Measurements from ENCODE around the gene LHX1.

Gene LHX1

DNA sequence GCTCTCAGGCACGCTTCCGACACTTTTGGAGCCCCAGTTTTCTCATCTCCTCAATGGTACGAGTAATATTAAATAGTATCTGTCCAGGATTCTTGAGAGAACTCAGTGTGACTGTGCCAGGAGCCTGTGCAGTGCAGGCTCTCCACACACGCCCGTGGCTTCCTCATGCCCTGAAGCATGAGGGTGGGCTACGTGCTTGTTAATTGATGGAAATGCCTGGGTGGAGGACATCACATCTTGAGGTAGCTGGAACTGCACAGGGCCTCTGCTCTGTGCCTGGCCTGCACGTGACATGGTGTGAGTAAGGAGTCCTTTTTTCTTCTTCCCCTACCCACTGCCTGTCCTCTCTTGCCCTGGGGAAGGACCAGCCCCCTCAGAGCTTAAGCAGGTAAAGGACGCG lies 43.1 kb upstream of the LHX1 start:
- H3K36me3 ChIP-seq (replicated peaks) = no peaks in the 10 kb centered on the region
- in situ Hi-C loops (cut with HindIII; ENCODE audit: low pct_ligation_motif_present, low sequenced_read_pairs) = no loop called here
- TF ChIP-seq, protein P1, sequence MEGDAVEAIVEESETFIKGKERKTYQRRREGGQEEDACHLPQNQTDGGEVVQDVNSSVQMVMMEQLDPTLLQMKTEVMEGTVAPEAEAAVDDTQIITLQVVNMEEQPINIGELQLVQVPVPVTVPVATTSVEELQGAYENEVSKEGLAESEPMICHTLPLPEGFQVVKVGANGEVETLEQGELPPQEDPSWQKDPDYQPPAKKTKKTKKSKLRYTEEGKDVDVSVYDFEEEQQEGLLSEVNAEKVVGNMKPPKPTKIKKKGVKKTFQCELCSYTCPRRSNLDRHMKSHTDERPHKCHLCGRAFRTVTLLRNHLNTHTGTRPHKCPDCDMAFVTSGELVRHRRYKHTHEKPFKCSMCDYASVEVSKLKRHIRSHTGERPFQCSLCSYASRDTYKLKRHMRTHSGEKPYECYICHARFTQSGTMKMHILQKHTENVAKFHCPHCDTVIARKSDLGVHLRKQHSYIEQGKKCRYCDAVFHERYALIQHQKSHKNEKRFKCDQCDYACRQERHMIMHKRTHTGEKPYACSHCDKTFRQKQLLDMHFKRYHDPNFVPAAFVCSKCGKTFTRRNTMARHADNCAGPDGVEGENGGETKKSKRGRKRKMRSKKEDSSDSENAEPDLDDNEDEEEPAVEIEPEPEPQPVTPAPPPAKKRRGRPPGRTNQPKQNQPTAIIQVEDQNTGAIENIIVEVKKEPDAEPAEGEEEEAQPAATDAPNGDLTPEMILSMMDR (IDR thresholded peaks at IDR 0.05; ENCODE audit: low read depth, low read length, missing control alignments) = no peak
- H3K27me3 ChIP-seq (replicated peaks) = peaks cover 2% of the 10 kb centered on the region
- DNase-seq = no peak
- H3K27ac ChIP-seq = no peak overlapping the region
- H3K4me3 ChIP-seq (ENCODE audit: low read depth, low read length) = no peak overlapping the region

DNA sequence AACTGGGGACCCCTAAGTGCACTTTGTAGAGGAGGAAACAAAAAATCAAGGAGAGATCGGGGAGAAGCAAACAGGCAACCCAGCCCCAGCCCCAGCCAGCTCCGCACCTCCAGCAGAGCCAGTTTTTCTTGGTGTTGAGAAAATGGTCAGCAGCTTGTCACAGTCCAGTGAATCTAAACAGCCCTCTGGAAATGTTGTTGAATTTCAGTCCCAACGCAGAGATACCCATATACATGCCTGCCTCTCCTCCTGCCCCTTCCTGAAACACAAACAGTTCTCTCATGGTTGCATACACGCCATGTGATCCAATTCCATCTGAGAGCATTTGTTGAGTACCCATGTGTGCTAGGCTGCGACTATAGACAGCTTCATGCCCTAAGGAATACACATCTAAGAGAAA lies 42.4 kb upstream of the LHX1 start:
- Histone ChIP-seq H3K36me3 (replicated peaks) (no peaks in the 10 kb centered on the region), H3K27me3 (replicated peaks) (no peaks in the 10 kb centered on the region), H3K4me3 (ENCODE audit: low read depth, low read length) (no peak overlapping the region), H3K27ac (no peak overlapping the region)
- DNase-seq = no peak
- in situ Hi-C loops (cut with HindIII; ENCODE audit: low pct_ligation_motif_present, low sequenced_read_pairs) = no loop called here
- TF ChIP-seq, protein P1 (IDR thresholded peaks at IDR 0.05; ENCODE audit: low read depth, low read length, missing control alignments) = no peak

DNA sequence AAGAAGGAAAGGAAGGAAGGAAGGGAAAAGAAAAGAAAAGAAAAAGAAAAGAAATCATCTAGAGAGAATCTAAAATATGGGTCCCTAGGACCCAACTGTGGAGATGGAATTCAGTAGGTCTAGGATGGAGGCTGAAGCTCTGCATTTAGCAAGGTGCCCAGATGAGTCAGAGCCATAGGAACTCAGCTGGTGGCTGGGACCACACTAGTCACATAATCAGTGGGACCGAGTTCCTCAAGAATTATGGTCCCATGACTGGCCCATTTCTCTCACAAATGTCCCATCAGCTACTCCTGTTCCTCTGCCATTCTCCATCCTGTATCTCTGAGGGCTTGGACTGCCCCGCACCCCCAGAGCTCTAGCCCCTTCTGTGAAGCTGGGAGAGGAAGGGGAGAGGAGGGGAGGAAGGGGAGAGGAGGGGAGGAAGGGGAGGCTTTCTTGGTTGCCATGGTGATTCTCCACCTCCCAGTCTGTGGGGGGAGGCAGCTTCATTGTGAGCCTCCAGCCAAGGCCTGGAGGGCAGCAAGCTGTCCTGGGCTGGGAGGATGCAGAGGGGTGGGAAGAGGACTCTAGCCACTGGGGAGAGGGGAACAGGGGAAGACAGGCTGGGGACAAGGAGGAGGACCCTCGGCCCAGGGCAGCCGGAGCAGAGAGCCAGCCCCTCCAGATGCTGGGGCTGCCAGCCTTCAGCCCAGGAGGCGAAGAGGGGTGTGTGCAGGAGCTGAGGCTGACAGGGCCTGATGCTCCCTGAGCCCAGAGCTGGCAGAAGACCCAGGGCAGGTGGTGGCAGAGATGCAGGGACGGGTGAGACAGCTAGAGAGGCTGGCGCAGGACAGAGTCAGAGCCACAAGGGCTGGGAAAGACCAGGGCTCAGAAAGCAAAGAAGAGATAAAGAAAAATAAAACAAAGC lies 37.8 kb upstream of the LHX1 start:
- Histone ChIP-seq H3K27me3 (replicated peaks) (no peaks in the 10 kb centered on the region), H3K4me3 (ENCODE audit: low read depth, low read length) (no peak overlapping the region), H3K36me3 (replicated peaks) (no peaks in the 10 kb centered on the region), H3K27ac (no peak overlapping the region)
- in situ Hi-C loops (cut with HindIII; ENCODE audit: low pct_ligation_motif_present, low sequenced_read_pairs) = no loop called here
- TF ChIP-seq, protein P1 (IDR thresholded peaks at IDR 0.05; ENCODE audit: low read depth, low read length, missing control alignments) = no peak
- DNase-seq = no peak

DNA sequence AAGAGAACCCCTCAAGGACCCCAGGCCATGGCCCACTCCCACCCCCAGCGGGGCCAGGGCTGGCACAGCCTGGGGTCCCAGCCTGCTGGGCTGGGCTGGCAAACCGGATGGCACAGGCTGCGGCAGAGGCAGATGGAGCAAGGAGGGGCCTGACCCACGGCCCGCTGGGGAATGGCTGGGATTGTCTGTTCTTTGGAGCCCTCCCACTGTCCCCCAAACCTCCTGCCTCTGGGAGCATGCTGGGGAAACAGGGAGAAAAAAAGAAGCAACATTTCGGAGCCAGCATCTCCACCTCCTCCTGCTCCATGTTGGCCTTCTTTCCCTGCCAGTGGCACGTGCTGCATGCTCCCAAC lies 37.1 kb upstream of the LHX1 start:
- no peak for DNase-seq
- Histone ChIP-seq H3K27me3 (replicated peaks) (no peaks in the 10 kb centered on the region), H3K36me3 (replicated peaks) (no peaks in the 10 kb centered on the region), H3K4me3 (ENCODE audit: low read depth, low read length) (no peak overlapping the region), H3K27ac (no peak overlapping the region)
- TF ChIP-seq, protein P1 (IDR thresholded peaks at IDR 0.05; ENCODE audit: low read depth, low read length, missing control alignments) = no peak
- in situ Hi-C loops (cut with HindIII; ENCODE audit: low pct_ligation_motif_present, low sequenced_read_pairs) = no loop called here

DNA sequence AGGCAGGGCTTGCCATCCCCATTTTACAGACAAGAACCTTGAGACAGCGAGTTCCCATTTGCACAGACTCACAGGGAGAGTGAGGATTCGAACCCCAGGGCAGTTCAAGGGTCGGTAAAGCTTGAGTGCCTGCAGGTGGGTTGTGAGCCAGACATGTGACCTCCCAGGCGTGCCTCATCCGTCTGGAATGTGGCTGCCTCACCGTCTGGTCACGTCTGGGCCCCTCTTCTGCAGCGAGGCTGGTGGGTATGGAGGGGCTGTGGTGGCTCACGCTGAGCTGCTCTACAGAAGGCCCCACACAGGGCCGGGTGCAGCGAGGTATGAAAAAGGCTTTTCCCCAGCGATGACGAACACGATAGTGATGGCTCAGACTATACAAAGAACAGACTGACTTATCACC lies 35.8 kb upstream of the LHX1 start:
- in situ Hi-C loops (cut with HindIII; ENCODE audit: low pct_ligation_motif_present, low sequenced_read_pairs) = no loop called here
- TF ChIP-seq, protein P1 (IDR thresholded peaks at IDR 0.05; ENCODE audit: low read depth, low read length, missing control alignments) = no peak
- H3K36me3 ChIP-seq (replicated peaks) = no peaks in the 10 kb centered on the region
- no peak overlapping the region for H3K27ac ChIP-seq
- no peaks in the 10 kb centered on the region for H3K27me3 ChIP-seq (replicated peaks)
- peak; percentile 43 for DNase-seq
- H3K4me3 ChIP-seq (ENCODE audit: low read depth, low read length) = no peak overlapping the region

DNA sequence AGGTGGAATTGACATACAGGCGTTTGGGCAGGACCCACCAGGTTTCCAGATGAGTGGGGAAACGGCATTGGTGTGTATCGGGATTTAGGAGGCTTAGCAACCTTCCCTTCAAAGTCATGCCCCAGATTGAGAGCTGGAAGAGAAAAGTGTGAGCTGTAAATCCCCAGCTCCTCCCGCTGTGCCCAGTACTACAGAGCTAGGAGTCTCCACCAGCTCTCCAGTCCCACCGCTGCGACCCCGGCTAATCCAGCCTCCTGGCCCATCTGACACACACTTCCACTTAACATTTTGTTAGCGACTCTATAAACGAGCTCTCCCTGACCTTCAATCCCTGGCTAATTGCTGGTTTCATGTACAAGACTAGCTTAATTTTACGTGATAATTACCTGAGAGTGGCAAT lies 29.9 kb upstream of the LHX1 start:
- Histone ChIP-seq H3K27ac (no peak overlapping the region), H3K27me3 (replicated peaks) (peaks cover 3% of the 10 kb centered on the region), H3K36me3 (replicated peaks) (no peaks in the 10 kb centered on the region), H3K4me3 (ENCODE audit: low read depth, low read length) (no peak overlapping the region)
- in situ Hi-C loops (cut with HindIII; ENCODE audit: low pct_ligation_motif_present, low sequenced_read_pairs) = no loop called here
- TF ChIP-seq, protein P1 (IDR thresholded peaks at IDR 0.05; ENCODE audit: low read depth, low read length, missing control alignments) = no peak
- DNase-seq = no peak
